Testis (tissue), 2 donors: Measurements from ENCODE around the gene DES.

ENCODE experiments used
- CTCF ChIP-seq, 3 experiments: fragments of 450-650 bp in 2 of 3; fragments of 200-600 bp in 1 of 3; sonication (generic) in 1 of 3; IDR thresholded peaks; one replicate each; pipeline ENCODE4 v1.5.1; 2016 to 2019; ENCODE audit warnings: antibody characterized with exemption in 3 of 3, mild to moderate bottlenecking in 2 of 3, moderate library complexity in 1 of 3
- POLR2A ChIP-seq: fragments of 450-650 bp; IDR thresholded peaks from one replicate; pipeline ENCODE4 v1.6.1; 2017; ENCODE audit warnings: antibody characterized with exemption, mild to moderate bottlenecking, moderate library complexity

- TF ChIP-seq CTCF (IDR thresholded peaks at IDR 0.05) = no peak
- TF ChIP-seq POLR2A = no peak
Observed at GRCh38 chr2:219425238-219426067, 7.3 kb downstream of the DES start.
